ENCODE measurements around the gene ASIC3. TPM values are rescaled to one million over a fixed set of nuclear protein-coding genes. Genes with fewer than 3 reads are reported as not detected.

ASIC3 gene
- total and polyA plus RNA-seq, 2 of the 4 experiments (the other 2 are of a cell fraction): 0.74 TPM; not detected in 1

DNA sequence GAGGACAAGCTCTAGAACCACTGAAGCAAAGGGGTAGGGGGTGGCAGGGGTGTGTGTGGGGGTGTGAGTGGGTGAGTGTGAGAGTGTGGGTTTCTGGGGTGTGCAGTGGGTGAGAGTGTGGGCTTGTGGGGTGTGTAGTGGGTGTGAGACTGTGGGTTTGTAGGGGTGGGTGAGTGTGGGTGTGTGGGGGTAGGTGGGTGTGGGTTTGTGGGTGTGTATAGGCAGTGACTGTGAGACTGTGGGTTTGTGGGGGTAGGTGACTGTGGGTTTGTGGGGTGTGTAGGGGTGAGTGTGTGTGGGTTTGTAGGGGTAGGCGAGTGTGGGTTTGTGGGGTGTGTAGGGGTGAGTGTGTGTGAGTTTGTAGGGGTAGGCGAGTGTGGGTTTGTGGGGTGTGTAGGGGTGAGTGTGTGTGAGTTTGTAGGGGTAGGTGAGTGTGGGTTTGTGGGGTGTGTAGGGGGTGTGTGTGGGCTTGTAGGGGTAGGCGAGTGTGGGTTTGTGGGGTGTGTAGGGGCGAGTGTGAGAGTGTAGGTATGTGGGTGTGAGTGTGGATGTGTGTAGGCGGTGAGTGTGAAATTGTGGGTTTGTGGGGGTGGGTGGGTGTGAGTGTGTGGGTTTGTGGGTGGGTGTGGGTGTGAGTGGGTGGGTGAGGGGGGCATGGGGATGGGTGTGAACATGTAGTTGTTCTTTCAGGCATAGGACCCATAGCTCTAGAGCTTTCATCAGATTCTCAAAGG, 48.7 kb upstream of the ASIC3 start:
- Histone ChIP-seq H2AK9ac (replicated peaks; ENCODE audit: low read depth, low read length, poor library complexity) (no peak overlapping the region), H2BK5ac (ENCODE audit: low read depth, low read length, poor library complexity, severe bottlenecking) (no peak overlapping the region), H3K9me1 (ENCODE audit: insufficient read depth, low read length) (no peaks in the 10 kb centered on the region), H2BK15ac (ENCODE audit: low read depth, low read length) (no peak overlapping the region), H3K4me2 (ENCODE audit: low read depth, low read length) (no peak overlapping the region), H3K27ac (ENCODE audit: insufficient read depth, low read length) (no peak overlapping the region), H3K4ac (ENCODE audit: low read depth, low read length) (no peak overlapping the region), H4K91ac (ENCODE audit: insufficient read depth, low read depth, low read length) (no peak overlapping the region), H2AK5ac (ENCODE audit: low read depth, low read length) (no peak overlapping the region), H3K9ac (ENCODE audit: low read depth, low read length) (no peak overlapping the region), H3K79me1 (ENCODE audit: low read depth in 1 of 2, low read length in 2 of 2) (no peaks in the 10 kb centered on the region), H2BK20ac (ENCODE audit: low read depth, low read length) (no peak overlapping the region), H4K20me1 (ENCODE audit: insufficient read depth, low read length) (no peaks in the 10 kb centered on the region), H4K8ac (ENCODE audit: low read depth in 2 of 2, low read length in 2 of 2) (no peak overlapping the region), H3K56ac (ENCODE audit: extremely low read depth, insufficient read depth, low read length) (no peak overlapping the region), H3K36me3 (ENCODE audit: control insufficient read depth, insufficient read depth, low read length) (no peaks in the 10 kb centered on the region), H3K14ac (replicated peaks; ENCODE audit: low read depth, low read length) (no peak overlapping the region), H3K9me3 (ENCODE audit: control insufficient read depth, insufficient read depth, low read length) (no peaks in the 10 kb centered on the region), H3K4me3 (ENCODE audit: insufficient read depth, low read depth, low read length) (no peak overlapping the region), H2BK120ac (ENCODE audit: low read depth, low read length) (no peak overlapping the region), H3K23ac (ENCODE audit: low read depth, low read length) (no peak overlapping the region), H4K5ac (ENCODE audit: low read depth, low read length) (no peak overlapping the region), H3K18ac (ENCODE audit: low read depth, low read length) (no peak overlapping the region), H3K27me3 (ENCODE audit: control insufficient read depth, insufficient read depth, low read length) (peaks cover 8% of the 10 kb centered on the region), H3K4me1 (ENCODE audit: control insufficient read depth, insufficient read depth, low read length) (peaks cover 2% of the 10 kb centered on the region; the same call in 1 of the 2 replicates), H2AFZ (replicated peaks; ENCODE audit: low read length, poor library complexity) (no peak overlapping the region)
- TF ChIP-seq NFE2L2 (IDR thresholded peaks at IDR 0.05; ENCODE audit: low read depth, low read length): no peak
- TF ChIP-seq RFX5 (IDR thresholded peaks at IDR 0.05; ENCODE audit: low read depth, low read length): no peak
- no peak for TF ChIP-seq BHLHE40 (IDR thresholded peaks at IDR 0.05; ENCODE audit: low read depth, low read length)
- dilution Hi-C loops (cut with HindIII; ENCODE audit: low sequenced_read_pairs, unreplicated experiment) (no loop called here), in situ Hi-C loops (cut with MboI; ENCODE audit: low sequenced_read_pairs) (loop anchor here (25.0 kb wide), 1 partner anchor 587 kb away; a partner anchor contains a TSS), intact Hi-C loops (cut with micrococcal nuclease) (no loop called here)
- BruUV-seq (replicated peaks): no TSS peak
- no peak for ATAC-seq (ENCODE audit: low read depth)
- CTCF ChIA-PET: no interaction called here
- no peak for DNase-seq
- WGBS, 2 experiments (ENCODE audit: extremely low coverage in 2 of 2, insufficient read length in 1 of 2): 100% methylated on average over 1 of the region's 5 CpGs; no CpG with 5 or more reads in 1 of the 2 experiments
- POLR2A ChIA-PET (ENCODE audit: unreplicated experiment): no interaction called here

All from IMR-90 (cell line).